PC-9 (cell line): Measurements from ENCODE around the gene KIF1C.

Experiments
- CTCF ChIP-seq: fragments of 200-600 bp; sonication (generic); conservative IDR thresholded peaks from 2 replicates; pipeline ENCODE4 v1.6.1; 2017; ENCODE audit warnings: mixed run types, antibody characterized with exemption, mild to moderate bottlenecking, moderate library complexity
- EZH2 ChIP-seq: fragments of 200-600 bp; sonication (generic); IDR thresholded peaks from 2 replicates; pipeline ENCODE4 v1.8.0; 2017; ENCODE audit warnings: antibody characterized with exemption, low read depth

GRCh38 chr17:5024604-5025003, 26.9 kb downstream of the KIF1C start:
- TF ChIP-seq CTCF (no peak), EZH2 (no peak)
